Glutamatergic neuron (in vitro differentiated cells): ENCODE data around the gene OLFM2. TPM values are rescaled to one million over a fixed set of nuclear protein-coding genes. Genes with fewer than 3 reads are reported as not detected.

Source experiments
- DNase-seq: peaks from one replicate; pipeline ENCODE4 v3.0.0; 2022
- H3K27ac Mint-ChIP-seq: one replicate; pipeline ENCODE4 v1.8.0; 2020; ENCODE audit warnings: mild to moderate bottlenecking, mixed read lengths, inconsistent platforms; ENCODE audit not compliant: unreplicated experiment
- H3K27me3 Mint-ChIP-seq: one replicate; pipeline ENCODE4 v1.8.0; 2020; ENCODE audit warnings: mild to moderate bottlenecking, moderate library complexity, mixed read lengths, inconsistent platforms; ENCODE audit not compliant: unreplicated experiment
- H3K36me3 Mint-ChIP-seq: one replicate; pipeline ENCODE4 v1.8.0; 2020; ENCODE audit warnings: mild to moderate bottlenecking, mixed read lengths, inconsistent platforms; ENCODE audit not compliant: unreplicated experiment
- H3K4me1 Mint-ChIP-seq: one replicate; pipeline ENCODE4 v1.8.0; 2020; ENCODE audit warnings: mild to moderate bottlenecking, low read depth, mixed read lengths, inconsistent platforms; ENCODE audit not compliant: unreplicated experiment
- H3K4me3 Mint-ChIP-seq: one replicate; pipeline ENCODE4 v1.8.0; 2020; ENCODE audit warnings: mild to moderate bottlenecking, mixed read lengths, inconsistent platforms; ENCODE audit not compliant: unreplicated experiment
- H3K9me3 Mint-ChIP-seq: one replicate; pipeline ENCODE4 v1.8.0; 2020; ENCODE audit warnings: mild to moderate bottlenecking, moderate library complexity, mixed read lengths, inconsistent platforms; ENCODE audit not compliant: unreplicated experiment
- total RNA-seq: library from RNA; stranded (reverse); fragmentation: NEBNext Ultra II Directional; extraction: Animal tissue kit (Norgen Biotek cat#: 25700); gene quantifications from one replicate; pipeline ENCODE4 v1.2.1, GENCODE V29; 2021; ENCODE audit not compliant: unreplicated experiment
- TF ChIP-seq, protein P1 (sequence below): fragments of 200-600 bp; sonication (generic); IDR thresholded peaks from one replicate; pipeline ENCODE4 v1.5.0; 2021; ENCODE audit not compliant: partially characterized antibody, unreplicated experiment

Gene OLFM2
- total RNA-seq, 1 donor from 2014 or later, result 19.5 TPM

GRCh38 chr19:9811139-9811538, 125.2 kb downstream of the OLFM2 start:
- no peak overlapping the region for H3K4me3 Mint-ChIP-seq
- TF ChIP-seq, protein P1, sequence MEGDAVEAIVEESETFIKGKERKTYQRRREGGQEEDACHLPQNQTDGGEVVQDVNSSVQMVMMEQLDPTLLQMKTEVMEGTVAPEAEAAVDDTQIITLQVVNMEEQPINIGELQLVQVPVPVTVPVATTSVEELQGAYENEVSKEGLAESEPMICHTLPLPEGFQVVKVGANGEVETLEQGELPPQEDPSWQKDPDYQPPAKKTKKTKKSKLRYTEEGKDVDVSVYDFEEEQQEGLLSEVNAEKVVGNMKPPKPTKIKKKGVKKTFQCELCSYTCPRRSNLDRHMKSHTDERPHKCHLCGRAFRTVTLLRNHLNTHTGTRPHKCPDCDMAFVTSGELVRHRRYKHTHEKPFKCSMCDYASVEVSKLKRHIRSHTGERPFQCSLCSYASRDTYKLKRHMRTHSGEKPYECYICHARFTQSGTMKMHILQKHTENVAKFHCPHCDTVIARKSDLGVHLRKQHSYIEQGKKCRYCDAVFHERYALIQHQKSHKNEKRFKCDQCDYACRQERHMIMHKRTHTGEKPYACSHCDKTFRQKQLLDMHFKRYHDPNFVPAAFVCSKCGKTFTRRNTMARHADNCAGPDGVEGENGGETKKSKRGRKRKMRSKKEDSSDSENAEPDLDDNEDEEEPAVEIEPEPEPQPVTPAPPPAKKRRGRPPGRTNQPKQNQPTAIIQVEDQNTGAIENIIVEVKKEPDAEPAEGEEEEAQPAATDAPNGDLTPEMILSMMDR, result no peak
- no peak overlapping the region for H3K27ac Mint-ChIP-seq
- peaks cover 3% of the 10 kb centered on the region for H3K9me3 Mint-ChIP-seq
- H3K27me3 Mint-ChIP-seq, result peaks cover 3% of the 10 kb centered on the region
- H3K4me1 Mint-ChIP-seq, result no peaks in the 10 kb centered on the region
- no peak for DNase-seq
- H3K36me3 Mint-ChIP-seq, result peaks cover 5% of the 10 kb centered on the region

GRCh38 chr19:9808855-9809824, 127.2 kb downstream of the OLFM2 start:
- H3K27ac Mint-ChIP-seq, result no peak overlapping the region
- H3K4me1 Mint-ChIP-seq, result no peaks in the 10 kb centered on the region
- peaks cover 4% of the 10 kb centered on the region for H3K36me3 Mint-ChIP-seq
- H3K9me3 Mint-ChIP-seq, result peaks cover 2% of the 10 kb centered on the region
- H3K27me3 Mint-ChIP-seq, result peaks cover 3% of the 10 kb centered on the region
- TF ChIP-seq, protein P1, result no peak
- no peak for DNase-seq
- H3K4me3 Mint-ChIP-seq, result no peak overlapping the region

GRCh38 chr19:9806803-9807202, 129.5 kb downstream of the OLFM2 start:
- H3K27ac Mint-ChIP-seq, result no peak overlapping the region
- no peaks in the 10 kb centered on the region for H3K4me1 Mint-ChIP-seq
- H3K36me3 Mint-ChIP-seq, result no peaks in the 10 kb centered on the region
- peaks cover 3% of the 10 kb centered on the region for H3K27me3 Mint-ChIP-seq
- H3K4me3 Mint-ChIP-seq, result no peak overlapping the region
- TF ChIP-seq, protein P1, result no peak
- DNase-seq, result no peak
- peaks cover 2% of the 10 kb centered on the region for H3K9me3 Mint-ChIP-seq

Other genes with a start within 250 kb of the OLFM2 start
- gene ZNF846, start 167.8 kb downstream of the OLFM2 start, total RNA-seq, result 19.0 TPM
- gene FBXL12, start 117.4 kb downstream of the OLFM2 start, total RNA-seq, result 43.0 TPM
- gene UBL5, start 108.6 kb downstream of the OLFM2 start, total RNA-seq, result 324 TPM
- gene PIN1, start 101.2 kb downstream of the OLFM2 start, total RNA-seq, result 110 TPM
- 0.10 TPM for gene COL5A3, start 74.0 kb upstream of the OLFM2 start, total RNA-seq
- gene RDH8, start 77.0 kb upstream of the OLFM2 start, total RNA-seq, result not detected
- 0.20 TPM for gene SHFL, start 149.8 kb upstream of the OLFM2 start, total RNA-seq
- not detected for gene ANGPTL6, start 166.2 kb upstream of the OLFM2 start, total RNA-seq
- 44.5 TPM for gene PPAN, start 169.8 kb upstream of the OLFM2 start, total RNA-seq
- gene P2RY11, start 175.2 kb upstream of the OLFM2 start, total RNA-seq, result 21.6 TPM
- gene EIF3G, start 183.4 kb upstream of the OLFM2 start, total RNA-seq, result 155 TPM